Measurements from ENCODE around the gene C18orf63.

C18orf63 gene

GRCh38 chr18:74289137-74289536 is 26.5 kb upstream of the C18orf63 start:
- H3K27ac ChIP-seq (ENCODE audit: low read depth, low read length), result no peak overlapping the region
- no peaks in the 10 kb centered on the region for H3K27me3 ChIP-seq (ENCODE audit: control insufficient read depth, low read length)
- H3K9me3 ChIP-seq (ENCODE audit: control insufficient read depth, insufficient read depth, low read length), result peaks cover 14% of the 10 kb centered on the region; the same call in 1 of the 2 replicates
- no peaks in the 10 kb centered on the region for H3K9me2 ChIP-seq (replicated peaks; ENCODE audit: control insufficient read depth, low read length)
- peaks cover 16% of the 10 kb centered on the region for H3K4me1 ChIP-seq (ENCODE audit: control insufficient read depth, low read length)
- H3K4me2 ChIP-seq (ENCODE audit: low read length), result no peak overlapping the region
- H3K79me2 ChIP-seq (ENCODE audit: control insufficient read depth, low read length), result peaks cover 13% of the 10 kb centered on the region
- H4K20me1 ChIP-seq (ENCODE audit: control insufficient read depth, insufficient read depth, low read depth, low read length), result no peaks in the 10 kb centered on the region
- TF ChIP-seq EZH2phosphoT487 (IDR thresholded peaks at IDR 0.05; ENCODE audit: borderline replicate concordance, low read length), result no peak
- TF ChIP-seq, protein P1, sequence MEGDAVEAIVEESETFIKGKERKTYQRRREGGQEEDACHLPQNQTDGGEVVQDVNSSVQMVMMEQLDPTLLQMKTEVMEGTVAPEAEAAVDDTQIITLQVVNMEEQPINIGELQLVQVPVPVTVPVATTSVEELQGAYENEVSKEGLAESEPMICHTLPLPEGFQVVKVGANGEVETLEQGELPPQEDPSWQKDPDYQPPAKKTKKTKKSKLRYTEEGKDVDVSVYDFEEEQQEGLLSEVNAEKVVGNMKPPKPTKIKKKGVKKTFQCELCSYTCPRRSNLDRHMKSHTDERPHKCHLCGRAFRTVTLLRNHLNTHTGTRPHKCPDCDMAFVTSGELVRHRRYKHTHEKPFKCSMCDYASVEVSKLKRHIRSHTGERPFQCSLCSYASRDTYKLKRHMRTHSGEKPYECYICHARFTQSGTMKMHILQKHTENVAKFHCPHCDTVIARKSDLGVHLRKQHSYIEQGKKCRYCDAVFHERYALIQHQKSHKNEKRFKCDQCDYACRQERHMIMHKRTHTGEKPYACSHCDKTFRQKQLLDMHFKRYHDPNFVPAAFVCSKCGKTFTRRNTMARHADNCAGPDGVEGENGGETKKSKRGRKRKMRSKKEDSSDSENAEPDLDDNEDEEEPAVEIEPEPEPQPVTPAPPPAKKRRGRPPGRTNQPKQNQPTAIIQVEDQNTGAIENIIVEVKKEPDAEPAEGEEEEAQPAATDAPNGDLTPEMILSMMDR (IDR thresholded peaks at IDR 0.05; ENCODE audit: low read depth, low read length, poor library complexity, severe bottlenecking), result no peak
- no peaks in the 10 kb centered on the region for H3F3A ChIP-seq (ENCODE audit: control insufficient read depth, insufficient read depth)
- no peaks in the 10 kb centered on the region for H3K36me3 ChIP-seq (ENCODE audit: control insufficient read depth, low read length)
- no peak overlapping the region for H3K4me3 ChIP-seq (ENCODE audit: low read length)

DNA sequence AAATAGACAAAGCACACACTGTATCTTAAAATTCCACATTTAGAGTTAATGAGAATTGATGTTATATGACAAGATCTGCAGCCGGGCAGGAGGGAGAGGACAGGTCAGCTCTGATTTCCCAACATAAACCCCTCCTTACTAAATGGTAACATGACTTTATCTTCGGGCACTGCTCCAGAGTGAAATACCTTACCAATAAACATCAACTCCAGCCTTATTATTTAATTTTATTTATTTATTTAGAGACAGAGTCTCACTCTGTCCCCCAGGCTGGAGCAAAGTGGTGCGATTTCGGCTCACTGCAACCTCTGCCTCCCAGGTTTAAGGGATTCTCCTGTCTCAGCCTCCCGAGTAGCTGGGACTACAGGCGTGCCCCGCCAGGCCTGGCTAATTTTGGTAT is 25.6 kb upstream of the C18orf63 start:
- Histone ChIP-seq H3F3A (ENCODE audit: control insufficient read depth, insufficient read depth) (no peaks in the 10 kb centered on the region), H3K27me3 (ENCODE audit: control insufficient read depth, low read length) (no peaks in the 10 kb centered on the region), H3K36me3 (ENCODE audit: control insufficient read depth, low read length) (no peaks in the 10 kb centered on the region), H3K9me2 (replicated peaks; ENCODE audit: control insufficient read depth, low read length) (no peaks in the 10 kb centered on the region), H3K27ac (ENCODE audit: low read depth, low read length) (no peak overlapping the region), H3K9me3 (ENCODE audit: control insufficient read depth, insufficient read depth, low read length) (peaks cover 14% of the 10 kb centered on the region; the same call in 1 of the 2 replicates), H3K4me1 (ENCODE audit: control insufficient read depth, low read length) (peaks cover 16% of the 10 kb centered on the region), H3K79me2 (ENCODE audit: control insufficient read depth, low read length) (peaks cover 11% of the 10 kb centered on the region), H3K4me2 (ENCODE audit: low read length) (no peak overlapping the region), H4K20me1 (ENCODE audit: control insufficient read depth, insufficient read depth, low read depth, low read length) (no peaks in the 10 kb centered on the region), H3K4me3 (ENCODE audit: low read length) (no peak overlapping the region)
- no peak for TF ChIP-seq EZH2phosphoT487 (IDR thresholded peaks at IDR 0.05; ENCODE audit: borderline replicate concordance, low read length)
- TF ChIP-seq, protein P1 (IDR thresholded peaks at IDR 0.05; ENCODE audit: low read depth, low read length, poor library complexity, severe bottlenecking), result no peak

DNA sequence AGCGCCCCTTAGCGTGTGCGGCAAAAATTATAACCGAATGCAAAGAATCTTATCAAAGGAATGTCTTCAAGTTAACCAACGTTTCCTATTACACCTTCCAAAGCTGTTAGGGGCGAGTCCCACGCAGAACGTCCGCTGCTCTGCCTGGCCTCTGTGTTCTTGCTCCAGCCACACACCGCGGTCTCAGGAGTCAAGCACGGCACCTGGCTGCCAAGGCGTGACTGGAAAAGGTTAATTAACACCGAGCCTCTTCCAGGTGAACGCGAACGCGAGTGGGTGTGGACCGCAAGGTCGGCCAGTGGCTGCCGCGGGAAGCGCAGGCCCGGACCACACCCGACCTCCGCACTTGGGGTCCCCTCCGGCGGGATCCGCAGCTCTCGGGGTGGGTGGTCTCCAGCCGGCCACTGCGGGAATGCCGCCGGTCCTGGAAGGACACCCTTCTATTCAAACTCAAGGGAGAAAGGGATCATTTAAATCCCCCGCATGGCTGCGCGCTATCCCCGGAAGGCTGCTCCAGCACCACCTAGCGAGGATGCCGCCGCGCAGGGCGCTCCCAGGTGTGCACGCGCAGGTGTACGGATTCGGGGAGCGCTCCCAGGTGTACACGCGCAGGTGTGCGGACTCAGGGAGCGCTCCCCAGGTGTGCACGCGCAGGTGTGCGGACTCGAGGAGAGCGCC is 24.7 kb upstream of the C18orf63 start:
- peaks cover 11% of the 10 kb centered on the region for H3K79me2 ChIP-seq (ENCODE audit: control insufficient read depth, low read length)

More for the DNA sequence above, 24.7 kb upstream of the C18orf63 start:
- no peaks in the 10 kb centered on the region for H3K9me2 ChIP-seq (replicated peaks; ENCODE audit: control insufficient read depth, low read length)
- H3F3A ChIP-seq (ENCODE audit: control insufficient read depth, insufficient read depth), result no peaks in the 10 kb centered on the region
- TF ChIP-seq, protein P1 (IDR thresholded peaks at IDR 0.05; ENCODE audit: low read depth, low read length, poor library complexity, severe bottlenecking), result no peak
- no peak for TF ChIP-seq EZH2phosphoT487 (IDR thresholded peaks at IDR 0.05; ENCODE audit: borderline replicate concordance, low read length)
- H3K27ac ChIP-seq (ENCODE audit: low read depth, low read length), result no peak overlapping the region
- no peaks in the 10 kb centered on the region for H3K36me3 ChIP-seq (ENCODE audit: control insufficient read depth, low read length)
- H3K4me2 ChIP-seq (ENCODE audit: low read length), result peak overlapping the region; percentile 92
- peaks cover 16% of the 10 kb centered on the region for H3K4me1 ChIP-seq (ENCODE audit: control insufficient read depth, low read length)
- H3K4me3 ChIP-seq (ENCODE audit: low read length), result peak overlapping the region; percentile 80
- H3K27me3 ChIP-seq (ENCODE audit: control insufficient read depth, low read length), result no peaks in the 10 kb centered on the region
- peaks cover 14% of the 10 kb centered on the region; the same call in 1 of the 2 replicates for H3K9me3 ChIP-seq (ENCODE audit: control insufficient read depth, insufficient read depth, low read length)
- no peaks in the 10 kb centered on the region for H4K20me1 ChIP-seq (ENCODE audit: control insufficient read depth, insufficient read depth, low read depth, low read length)

Measured in DOHH2 (cell line).